Measurements from ENCODE around the gene TRNT1.

DNA sequence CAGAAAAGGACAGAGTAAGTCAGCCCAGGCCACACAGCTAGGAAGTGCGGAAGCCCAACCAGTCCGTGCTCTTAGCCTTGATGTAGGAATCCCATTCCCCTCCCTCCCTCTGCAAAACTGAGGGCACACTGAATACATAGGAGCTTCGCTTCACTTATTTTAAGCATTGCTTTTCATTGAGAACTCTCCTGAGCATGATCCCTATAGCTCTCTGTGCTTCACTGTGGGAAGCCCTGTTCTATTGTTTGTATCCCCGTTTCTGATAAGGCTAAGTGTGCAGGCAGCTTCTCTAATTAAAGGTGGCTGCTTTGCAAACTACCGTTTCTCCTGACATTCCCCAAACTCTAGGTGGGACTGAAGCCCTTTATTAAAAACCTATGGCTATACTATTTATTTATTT lies 46.4 kb upstream of the TRNT1 start:
- no peak for TF ChIP-seq POLR2A (IDR thresholded peaks at IDR 0.05)
- TF ChIP-seq, protein P1, sequence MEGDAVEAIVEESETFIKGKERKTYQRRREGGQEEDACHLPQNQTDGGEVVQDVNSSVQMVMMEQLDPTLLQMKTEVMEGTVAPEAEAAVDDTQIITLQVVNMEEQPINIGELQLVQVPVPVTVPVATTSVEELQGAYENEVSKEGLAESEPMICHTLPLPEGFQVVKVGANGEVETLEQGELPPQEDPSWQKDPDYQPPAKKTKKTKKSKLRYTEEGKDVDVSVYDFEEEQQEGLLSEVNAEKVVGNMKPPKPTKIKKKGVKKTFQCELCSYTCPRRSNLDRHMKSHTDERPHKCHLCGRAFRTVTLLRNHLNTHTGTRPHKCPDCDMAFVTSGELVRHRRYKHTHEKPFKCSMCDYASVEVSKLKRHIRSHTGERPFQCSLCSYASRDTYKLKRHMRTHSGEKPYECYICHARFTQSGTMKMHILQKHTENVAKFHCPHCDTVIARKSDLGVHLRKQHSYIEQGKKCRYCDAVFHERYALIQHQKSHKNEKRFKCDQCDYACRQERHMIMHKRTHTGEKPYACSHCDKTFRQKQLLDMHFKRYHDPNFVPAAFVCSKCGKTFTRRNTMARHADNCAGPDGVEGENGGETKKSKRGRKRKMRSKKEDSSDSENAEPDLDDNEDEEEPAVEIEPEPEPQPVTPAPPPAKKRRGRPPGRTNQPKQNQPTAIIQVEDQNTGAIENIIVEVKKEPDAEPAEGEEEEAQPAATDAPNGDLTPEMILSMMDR (IDR thresholded peaks at IDR 0.05) = no peak

Measured in heart left ventricle (tissue), 13 donors.